ENCODE results near the gene FGD4.

The FGD4 gene

GRCh38 chr12:32457251-32458025, 58.1 kb downstream of the FGD4 start:
- peak; percentile 74 for DNase-seq (ENCODE audit: low read depth)

DNA sequence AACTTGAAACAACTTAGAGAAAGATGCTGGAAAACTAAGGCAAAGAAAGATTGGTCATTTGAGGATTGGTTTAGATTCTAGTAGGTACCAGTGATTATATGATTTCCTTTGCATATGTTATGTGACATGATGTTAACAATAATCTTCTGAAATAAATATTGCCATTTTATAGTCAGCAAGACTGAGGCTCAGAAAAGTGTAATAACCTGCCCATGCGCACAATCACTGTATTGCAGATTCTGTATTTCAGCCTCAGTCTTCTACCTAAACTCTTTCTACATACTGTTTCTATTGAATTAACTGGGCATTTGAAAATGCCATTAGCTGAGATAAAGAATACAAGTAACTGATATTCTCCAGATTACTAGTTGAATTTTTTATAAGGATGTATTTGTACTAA, 61.3 kb downstream of the FGD4 start:
- no peak for DNase-seq (ENCODE audit: low read depth)

- no peak for DNase-seq (ENCODE audit: low read depth)
Measured at GRCh38 chr12:32462908-32463307, 63.5 kb downstream of the FGD4 start.

DNA sequence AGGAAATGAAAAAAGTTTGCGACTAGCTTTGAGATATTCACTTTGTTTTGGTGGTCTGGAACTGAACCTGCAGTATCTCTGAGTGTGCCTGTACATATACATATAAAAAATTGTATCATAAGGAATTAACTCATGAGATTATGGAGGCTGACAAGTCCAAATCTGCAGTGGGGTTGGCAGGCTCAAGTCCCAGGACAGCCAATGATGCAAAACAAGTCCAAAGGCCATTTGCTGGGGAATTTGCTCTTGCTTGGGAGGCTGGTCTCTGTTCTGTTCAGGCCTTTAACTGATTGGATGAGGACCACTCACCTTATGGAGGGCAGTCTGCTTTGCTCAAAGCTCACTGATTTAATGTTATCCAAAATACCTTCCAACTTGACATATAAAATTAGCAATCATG, 66.8 kb downstream of the FGD4 start:
- DNase-seq (ENCODE audit: low read depth), result no peak

DNA sequence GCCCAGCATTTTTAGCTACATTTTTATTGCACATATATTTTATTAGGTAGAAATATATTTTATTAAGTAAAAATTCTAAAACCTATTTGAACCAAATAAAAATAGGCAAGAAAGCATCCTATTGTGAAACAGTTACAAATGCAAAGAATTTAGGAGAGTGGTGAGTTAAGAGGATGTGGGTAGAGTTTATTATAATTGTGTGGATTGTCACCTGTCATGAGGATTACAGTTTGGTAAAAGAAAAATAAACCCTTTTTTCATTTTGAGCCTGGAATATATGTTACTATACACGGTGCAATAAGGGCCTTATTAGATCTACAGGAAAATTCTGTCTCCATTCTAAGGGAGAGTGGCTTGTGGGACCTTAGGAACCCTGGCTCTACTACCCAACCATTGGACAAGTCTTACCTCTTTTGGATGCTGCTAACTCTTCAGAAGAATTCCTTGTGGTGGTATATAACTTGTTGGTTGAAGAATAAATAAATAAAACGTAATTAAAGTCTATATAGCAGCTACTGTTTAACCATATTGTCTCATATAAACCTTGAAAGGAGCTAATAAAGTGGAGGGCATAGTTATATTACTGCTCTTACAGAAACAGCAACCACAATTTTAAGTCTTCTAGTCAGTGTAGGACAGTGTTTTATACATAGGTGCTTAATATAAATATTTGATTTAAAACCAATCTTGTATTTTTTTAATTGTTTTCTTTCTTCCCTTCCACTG, 67.8 kb downstream of the FGD4 start:
- peak; percentile 59 for DNase-seq (ENCODE audit: low read depth)

GRCh38 chr12:32467959-32468863, 68.9 kb downstream of the FGD4 start:
- DNase-seq (ENCODE audit: low read depth), result no peak

DNA sequence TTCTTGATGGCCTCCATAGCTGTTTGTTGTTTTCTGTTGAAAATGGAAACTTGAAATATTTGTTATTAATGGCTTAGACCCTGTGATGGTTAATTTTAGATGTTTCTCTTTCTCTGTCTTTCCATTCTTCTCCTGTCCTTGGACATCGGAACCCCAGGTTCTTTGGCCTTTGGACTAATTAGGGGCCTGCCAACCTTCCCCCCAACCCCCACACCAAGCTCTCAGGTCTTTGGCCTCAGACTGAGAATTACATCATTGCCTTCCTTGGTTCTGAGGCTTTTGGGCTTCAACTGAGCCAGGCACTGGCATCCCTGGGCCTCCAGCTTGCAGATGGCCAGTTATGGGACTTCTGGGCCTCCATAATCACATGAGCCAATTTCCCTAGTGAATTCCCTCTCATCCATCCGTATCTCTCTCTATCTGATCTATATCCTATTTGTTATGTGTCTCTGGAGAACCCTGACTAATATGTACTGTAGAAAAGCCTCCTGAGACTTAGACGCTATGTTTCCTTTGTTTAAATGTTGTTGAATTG, 71.6 kb downstream of the FGD4 start:
- DNase-seq (ENCODE audit: low read depth), result no peak

- peak; percentile 52 for DNase-seq (ENCODE audit: low read depth)
Measured at GRCh38 chr12:32471591-32472001, 72.2 kb downstream of the FGD4 start.

DNA sequence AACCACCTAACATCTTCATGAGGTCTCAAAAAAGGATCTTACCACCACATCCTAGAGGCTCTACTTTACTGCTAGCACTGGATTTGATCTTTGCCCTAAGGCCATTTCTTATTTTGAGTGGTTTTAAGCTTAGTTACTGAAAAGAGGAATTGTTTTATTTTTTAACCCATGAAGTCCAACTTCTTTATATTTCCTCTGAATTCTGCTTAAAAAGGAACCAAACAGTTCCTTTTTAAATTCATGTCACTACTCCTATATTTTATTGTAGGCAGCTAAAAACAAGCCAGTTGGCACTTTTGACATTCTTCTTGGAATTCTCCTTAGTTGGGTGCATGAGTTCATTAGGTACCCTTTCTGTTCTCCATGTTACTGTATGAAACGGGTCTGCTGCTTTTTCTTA, 76.4 kb downstream of the FGD4 start:
- DNase-seq (ENCODE audit: low read depth), result no peak

DNA sequence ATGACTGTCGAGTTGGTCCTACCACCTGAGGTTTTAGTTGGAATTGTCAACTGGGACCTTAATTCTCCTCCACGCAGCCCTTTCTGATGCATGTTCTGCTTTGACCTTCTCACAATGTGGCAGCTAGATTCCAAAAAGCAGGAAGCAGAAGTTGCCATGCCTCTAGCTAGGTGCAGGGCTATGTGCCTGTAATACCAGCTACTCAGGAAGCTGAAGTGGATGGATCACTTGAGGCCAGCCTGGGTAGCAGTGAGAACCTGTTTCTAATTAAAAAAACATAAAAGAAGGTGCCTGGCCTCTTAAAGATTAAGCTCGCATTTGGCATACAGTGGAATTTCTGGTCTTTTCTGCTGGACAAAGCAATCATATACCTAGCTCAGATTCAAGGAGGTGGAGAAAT, 77.1 kb downstream of the FGD4 start:
- no peak for DNase-seq (ENCODE audit: low read depth)

GRCh38 chr12:32477714-32478113, 78.4 kb downstream of the FGD4 start:
- DNase-seq (ENCODE audit: low read depth), result no peak

GRCh38 chr12:32478166-32478565, 78.8 kb downstream of the FGD4 start:
- DNase-seq (ENCODE audit: low read depth), result no peak

GRCh38 chr12:32478858-32479725, 79.7 kb downstream of the FGD4 start:
- no peak for DNase-seq (ENCODE audit: low read depth)

DNA sequence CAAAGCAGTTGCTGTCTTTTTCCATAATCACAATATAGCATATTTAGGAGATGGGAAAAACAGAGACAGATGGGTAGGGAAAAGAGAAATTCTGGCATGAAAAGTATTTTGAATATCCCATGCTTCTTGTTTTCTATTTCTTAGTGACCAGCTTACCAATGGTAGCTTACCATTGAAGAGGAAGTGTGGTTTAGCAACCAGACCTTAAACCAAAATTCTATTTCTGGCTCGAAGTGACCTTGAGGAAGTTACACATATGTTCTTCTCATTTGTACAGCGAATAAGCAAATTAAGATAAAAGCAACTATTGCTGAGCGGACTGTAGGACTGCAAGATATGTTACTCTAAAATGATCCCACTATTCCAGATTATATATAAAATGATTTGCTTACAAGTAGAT, 82.9 kb downstream of the FGD4 start:
- DNase-seq (ENCODE audit: low read depth), result peak; percentile 73

DNA sequence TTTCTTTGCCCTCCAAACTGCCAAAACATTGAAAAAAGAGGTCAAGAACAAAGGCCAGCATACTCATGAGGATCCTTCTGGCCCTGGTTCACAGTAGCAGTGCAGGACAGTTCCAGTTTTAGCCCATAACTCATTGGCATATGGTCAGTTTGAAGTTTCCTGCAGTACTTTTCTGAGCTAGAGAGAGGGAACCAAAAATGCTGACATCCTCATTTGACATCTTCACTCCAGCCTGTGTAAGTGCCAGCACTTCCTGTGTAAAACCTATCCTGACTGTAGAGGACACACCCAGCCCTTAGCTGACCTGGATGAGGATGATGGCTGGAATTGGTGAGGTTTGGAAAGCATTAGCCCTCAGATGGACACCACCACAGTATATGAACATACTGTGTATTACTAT, 84.1 kb downstream of the FGD4 start:
- DNase-seq (ENCODE audit: low read depth), result no peak

GRCh38 chr12:32483993-32484392, 84.6 kb downstream of the FGD4 start:
- DNase-seq (ENCODE audit: low read depth), result no peak

- DNase-seq (ENCODE audit: low read depth), result peak; percentile 57
Measured at GRCh38 chr12:32486158-32486557, 86.8 kb downstream of the FGD4 start.

DNA sequence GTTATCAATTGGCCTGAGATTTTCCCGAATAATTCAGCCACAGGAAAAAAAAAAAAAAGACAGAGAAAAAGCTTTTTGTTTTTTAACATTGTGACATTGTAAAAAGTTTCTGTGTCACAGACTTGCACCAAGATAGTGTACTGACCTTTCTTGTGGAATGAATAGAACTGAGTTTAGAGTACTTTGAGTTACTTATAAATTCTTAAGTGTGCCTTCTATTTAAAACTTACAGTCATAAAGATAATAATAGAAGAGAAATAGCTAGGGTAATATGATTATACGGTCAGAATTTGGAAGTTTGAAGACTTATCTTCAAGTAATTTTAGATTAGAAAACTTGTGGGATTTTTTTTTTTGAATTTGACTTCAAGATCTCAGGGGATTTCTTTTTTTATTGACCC, 88.8 kb downstream of the FGD4 start:
- DNase-seq (ENCODE audit: low read depth), result no peak

GRCh38 chr12:32489070-32489469, 89.7 kb downstream of the FGD4 start:
- DNase-seq (ENCODE audit: low read depth), result no peak

- DNase-seq (ENCODE audit: low read depth), result no peak
Measured at GRCh38 chr12:32490801-32491200, 91.4 kb downstream of the FGD4 start.

- no peak for DNase-seq (ENCODE audit: low read depth)
Measured at GRCh38 chr12:32493282-32493681, 93.9 kb downstream of the FGD4 start.

Measured in iris pigment epithelial cell (primary cell).